NCI-H1694 treated with DMSO at 0.1 percent for 48 hours (cell line): ENCODE measurements around the gene TOMM22.

Experiments
- DNase-seq: peaks from one replicate; lab custom pipeline; 2025; lab: John Stamatoyannopoulos, UW

Gene TOMM22

DNA sequence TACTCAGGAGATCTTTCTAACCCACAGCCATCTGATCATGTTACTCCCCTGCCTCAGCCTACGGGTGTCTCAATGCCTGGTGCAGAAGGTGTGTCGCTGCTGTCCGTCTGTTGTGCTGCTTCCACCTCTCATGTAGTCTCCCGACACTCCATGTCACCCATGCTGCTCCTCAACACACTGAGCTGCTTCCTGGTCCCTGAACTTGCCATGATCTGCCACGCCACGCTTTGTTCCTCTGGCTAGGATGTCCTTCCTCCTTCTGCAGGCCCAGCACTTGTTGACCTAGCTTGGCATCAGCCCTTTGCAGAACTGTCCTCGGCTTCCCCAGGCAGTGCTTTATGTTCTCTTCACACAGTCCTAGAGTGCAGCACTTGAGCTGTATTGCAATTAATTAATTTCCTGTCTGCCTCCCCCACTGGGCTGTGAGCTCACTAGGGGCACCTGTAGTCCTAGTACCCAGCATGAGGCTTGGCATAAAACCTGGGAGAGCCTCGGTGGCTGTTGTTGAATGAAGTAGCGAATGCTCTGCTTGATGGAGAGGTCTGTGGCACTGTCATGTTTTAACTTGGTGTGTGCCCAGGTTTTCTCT lies 33.5 kb downstream of the TOMM22 start:
- no peak for DNase-seq

DNA sequence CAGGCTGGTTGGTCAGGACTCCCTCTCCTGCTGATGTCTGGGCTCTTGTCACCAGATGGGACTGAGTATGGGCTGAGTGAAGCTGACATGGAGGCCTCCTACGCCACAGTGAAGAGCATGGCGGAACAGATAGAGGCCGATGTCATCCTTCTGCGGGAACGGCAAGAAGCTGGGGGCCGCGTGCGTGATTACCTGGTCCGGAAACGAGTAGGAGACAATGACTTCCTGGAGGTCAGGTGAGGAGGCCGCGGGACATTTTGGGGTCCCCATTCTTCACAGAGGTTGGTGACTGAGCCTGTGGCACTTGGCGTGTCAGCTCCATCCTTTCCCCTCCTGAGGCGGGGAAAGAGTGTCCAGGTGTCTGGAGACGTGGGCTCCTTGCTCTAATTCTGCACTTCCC lies 34.1 kb downstream of the TOMM22 start:
- no peak for DNase-seq

DNA sequence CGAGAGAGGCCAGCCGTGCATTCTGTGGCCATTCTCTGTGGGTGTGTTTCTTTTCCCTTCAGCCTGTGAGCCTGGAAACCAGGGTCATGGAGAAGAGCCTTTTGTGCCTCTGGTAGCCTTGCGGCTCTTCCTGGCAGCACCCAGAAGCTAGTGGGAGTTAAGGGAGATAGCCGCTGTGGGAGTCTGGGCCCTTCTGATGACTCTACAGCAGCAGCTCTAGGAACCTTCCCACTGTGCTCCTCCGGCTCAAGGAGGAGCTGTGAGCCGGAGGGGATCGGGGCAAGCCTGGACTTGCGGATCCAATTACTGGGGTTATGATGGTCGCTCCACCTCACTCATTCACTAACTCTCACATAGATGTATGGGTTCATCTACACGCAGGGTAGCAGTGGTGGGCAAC lies 34.5 kb downstream of the TOMM22 start:
- DNase-seq, result no peak

DNA sequence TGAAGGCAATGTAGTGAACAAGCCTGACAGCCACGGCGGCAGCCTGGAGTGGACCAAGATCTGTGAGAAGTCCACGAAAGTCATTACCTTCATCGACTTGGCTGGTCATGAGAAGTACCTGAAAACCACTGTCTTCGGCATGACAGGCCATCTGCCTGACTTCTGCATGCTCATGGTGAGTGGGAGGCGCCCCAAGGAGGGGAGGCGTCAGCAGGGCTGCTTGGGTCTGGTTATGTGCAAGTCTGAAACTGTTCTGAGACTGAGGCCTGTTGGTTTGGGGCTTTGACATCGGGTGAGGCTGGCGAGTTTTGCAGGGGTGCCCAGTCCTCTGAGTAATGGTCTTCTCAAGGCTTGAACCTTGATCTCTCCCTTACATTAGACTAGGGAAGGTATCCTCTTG lies 35.1 kb downstream of the TOMM22 start:
- DNase-seq, result no peak

DNA sequence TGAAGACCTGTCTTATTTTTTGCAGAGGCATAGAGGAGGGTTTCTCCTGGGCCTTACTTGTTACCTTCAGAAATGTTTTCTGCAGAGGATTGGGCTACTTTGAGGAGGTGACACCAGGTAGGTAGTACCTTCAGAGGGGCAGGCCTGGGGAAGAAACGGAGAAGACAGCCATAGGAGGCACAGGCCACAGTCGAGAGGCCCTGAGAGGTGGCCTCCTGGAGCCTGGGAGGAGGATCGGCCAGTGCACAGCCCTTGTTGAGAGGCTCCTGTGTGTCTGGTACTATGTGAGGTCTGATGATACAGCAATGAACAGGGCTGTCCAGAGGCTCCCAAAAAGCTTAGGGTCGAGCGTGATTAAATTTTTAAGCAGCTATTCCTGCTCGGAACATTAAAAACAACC lies 35.5 kb downstream of the TOMM22 start:
- no peak for DNase-seq

DNA sequence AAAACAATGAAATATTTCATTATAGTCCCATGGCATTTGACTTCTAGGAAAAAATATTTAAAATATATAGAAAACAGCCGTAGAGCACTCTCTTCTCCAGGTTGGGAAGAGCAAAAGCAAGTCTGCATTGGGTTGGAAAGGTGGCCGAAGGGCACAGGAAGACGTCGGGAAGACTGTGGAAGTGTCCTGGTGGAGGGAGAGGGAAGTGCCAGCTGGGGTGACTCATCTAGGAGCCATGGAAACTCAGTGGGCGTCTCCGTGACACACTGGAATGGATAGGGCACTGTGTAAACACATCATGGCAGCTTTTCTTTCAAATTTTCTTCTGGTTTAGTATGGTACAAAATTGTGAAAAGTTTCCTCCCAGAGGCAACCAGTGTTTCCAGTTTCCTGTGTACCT lies 36.7 kb downstream of the TOMM22 start:
- no peak for DNase-seq

DNA sequence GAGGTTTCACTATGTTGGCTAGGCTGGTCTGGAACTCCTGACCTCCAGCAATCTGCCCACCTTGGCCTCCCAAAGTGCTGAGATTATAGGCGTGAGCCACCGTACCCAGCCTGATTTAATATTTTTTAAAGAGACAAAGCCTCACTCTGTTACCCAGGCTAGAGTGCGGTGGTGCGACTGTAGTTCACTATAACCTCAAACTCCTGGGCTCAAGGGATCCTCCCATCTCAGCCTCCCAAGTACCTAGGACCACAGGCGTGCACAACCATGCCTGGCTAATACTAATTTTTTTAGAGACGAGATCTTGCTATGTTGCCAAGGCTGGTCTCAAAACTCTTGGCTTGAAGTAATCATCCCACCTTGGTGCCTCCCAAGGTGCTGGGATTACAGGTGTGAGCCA lies 37.4 kb downstream of the TOMM22 start:
- no peak for DNase-seq

DNA sequence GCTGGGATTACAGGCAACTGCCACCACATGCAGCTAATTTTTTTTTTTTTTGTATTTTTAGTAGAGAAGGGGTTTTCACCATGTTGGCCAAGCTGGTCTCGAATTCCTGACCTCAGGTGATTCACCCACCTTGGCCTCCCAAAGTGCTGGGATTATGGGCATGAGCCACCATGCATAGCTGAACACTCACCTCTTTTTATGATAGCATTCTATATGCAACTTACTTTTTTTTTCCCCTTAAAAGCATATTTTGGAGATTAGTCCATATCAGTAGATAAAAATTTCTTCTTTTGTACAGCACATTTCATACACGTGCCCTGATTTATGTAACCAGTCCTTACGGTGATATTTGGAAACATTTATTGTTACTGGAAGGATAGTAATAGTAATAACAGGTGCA lies 38.6 kb downstream of the TOMM22 start:
- no peak for DNase-seq

DNA sequence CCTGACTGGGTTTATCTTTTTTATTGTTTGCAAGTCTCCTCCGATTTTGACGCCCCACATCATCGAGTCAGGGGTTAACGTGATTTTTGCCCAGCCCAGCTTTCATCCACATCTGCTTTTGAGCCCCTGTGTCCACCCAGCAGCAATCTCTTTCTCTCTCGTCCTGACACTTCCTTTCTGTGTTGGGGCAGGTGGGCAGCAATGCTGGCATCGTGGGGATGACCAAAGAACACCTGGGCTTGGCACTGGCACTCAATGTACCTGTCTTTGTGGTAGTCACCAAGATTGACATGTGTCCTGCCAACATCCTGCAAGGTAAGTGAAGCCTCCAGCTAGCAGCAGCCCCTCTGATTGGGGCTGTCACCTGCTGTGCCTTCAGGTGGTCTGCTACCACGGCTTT lies 39.8 kb downstream of the TOMM22 start:
- no peak for DNase-seq

DNA sequence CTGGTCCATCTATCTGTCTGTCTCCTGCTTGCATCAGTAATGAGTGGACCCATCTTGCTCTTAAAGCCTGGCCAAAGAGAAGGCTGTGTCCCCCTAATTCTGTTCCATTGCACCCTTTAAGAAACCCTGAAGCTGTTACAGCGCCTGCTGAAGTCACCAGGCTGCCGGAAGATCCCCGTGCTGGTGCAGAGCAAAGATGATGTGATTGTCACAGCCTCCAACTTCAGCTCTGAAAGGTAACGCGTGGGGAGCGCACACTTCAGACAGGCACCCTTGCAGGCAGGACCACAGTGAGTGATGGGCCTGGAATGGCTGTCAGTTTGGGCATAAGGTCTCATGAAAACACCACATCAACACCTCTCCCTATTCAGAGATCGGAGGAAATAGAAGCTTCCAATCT lies 42.4 kb downstream of the TOMM22 start:
- DNase-seq, result no peak

DNA sequence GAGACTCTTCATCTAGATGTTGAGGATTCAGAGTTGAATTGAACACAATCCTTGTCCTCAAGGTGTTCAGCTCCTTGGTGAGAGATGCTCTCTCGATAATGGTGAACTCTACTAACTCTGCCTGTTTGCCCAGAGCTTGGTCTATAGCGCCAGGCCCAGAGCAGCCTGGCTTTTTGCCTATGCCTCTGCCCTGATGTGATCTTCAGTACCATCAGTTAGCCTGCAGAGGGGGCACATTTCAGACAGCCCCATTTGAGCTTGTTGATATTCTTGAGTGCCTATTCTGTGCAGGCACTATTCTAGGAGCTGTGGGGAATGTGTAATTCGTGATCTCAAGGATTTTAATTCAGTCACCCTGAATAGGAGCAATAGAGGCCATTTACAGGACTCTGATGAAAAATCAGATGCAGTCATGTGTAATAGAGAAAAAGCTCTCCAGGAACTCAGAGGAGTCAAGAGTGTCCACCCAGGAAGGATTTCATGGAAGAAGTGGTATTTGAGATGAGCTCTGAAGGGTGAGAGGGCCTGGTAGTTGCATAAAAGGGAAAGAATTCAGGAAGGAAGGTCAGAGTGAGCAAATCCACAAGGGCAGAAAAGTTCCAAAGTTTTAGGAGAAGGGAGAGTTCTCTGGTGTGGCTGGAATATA lies 43.3 kb downstream of the TOMM22 start:
- peak; percentile 44 for DNase-seq

DNA sequence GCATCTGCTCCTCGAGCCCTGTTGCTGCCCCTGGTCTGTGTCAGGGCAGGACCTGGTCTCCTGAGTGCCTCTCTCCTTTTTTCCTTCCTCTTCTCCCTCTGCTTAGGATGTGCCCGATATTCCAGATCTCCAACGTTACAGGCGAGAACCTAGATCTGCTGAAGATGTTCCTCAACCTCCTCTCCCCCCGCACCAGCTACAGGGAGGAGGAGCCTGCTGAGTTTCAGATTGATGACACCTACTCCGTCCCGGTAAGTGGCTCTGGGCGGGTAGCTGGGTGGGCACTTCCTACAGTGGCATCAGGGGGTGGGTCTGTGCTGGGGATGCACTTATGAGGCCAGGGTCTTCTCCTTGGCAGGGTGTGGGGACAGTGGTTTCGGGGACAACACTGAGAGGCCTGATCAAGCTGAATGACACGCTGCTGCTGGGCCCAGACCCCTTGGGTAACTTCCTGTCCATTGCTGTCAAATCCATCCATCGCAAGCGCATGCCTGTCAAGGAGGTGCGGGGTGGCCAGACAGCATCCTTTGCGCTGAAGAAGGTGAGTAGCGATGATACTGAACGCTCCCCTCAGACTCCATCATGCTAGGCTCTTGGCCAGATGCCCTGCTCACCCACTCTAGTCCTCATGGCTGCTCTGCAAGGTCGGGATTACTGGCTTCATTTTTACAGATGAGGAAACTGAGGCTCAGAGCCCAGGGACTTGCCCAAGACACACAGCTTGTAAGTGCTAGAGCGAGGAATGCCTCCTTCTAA lies 44.3 kb downstream of the TOMM22 start:
- DNase-seq, result no peak

DNA sequence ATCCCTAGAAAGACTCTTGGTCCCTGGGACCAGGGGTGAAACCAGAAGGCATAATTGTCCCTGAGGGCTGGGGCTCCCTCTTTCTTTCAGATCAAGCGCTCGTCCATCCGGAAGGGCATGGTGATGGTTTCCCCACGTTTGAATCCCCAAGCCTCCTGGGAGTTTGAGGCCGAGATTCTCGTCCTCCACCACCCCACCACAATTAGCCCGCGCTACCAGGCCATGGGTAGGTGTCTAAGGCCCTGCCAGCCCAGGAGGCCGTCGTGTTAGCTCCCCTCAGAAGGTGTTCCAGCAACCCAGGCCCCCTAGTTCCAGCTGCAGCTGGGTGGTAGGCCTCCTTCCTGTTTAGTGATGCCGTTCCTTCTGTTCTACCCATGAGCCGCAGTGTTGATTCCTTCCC lies 45.4 kb downstream of the TOMM22 start:
- DNase-seq, result no peak

DNA sequence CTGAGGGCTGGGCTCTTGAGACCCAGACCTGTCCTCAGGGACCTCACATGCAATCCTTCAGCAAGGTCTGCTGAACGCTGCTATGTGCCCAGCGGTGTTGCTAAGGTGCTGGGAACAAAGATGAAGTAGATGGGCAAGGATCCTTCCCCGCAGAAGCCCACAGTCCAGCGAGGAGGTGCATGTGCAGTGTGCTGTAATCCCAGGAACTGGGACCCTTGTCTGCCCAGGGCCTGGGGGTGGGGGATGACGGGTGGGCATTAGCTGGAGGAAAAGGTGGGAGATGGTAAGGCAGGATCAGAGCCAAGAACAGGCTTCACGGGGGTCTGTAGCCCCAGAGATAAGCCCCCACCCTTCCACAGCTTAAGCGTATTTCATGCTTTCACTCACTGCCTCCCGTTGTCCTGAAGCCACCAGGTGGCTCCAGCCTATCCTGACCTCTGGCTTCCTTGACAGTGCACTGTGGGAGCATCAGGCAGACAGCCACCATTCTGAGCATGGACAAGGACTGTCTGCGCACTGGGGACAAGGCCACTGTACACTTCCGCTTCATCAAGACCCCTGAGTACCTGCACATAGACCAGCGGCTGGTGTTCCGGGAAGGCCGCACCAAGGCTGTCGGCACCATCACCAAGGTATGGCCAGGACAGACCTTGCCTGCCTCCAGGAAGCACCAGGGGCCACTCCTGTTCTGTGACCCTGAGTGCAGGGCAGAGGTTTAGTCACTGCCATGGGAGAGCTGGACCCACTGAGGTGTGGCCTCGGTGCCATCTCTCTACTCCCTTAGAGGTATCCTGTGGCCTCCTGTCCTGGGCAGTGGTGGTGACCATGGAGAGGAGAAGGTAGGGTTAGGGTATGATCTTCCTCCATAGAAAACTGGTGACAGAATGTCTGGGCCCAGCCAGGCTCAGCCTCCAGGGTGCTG lies 46.0 kb downstream of the TOMM22 start:
- no peak for DNase-seq

DNA sequence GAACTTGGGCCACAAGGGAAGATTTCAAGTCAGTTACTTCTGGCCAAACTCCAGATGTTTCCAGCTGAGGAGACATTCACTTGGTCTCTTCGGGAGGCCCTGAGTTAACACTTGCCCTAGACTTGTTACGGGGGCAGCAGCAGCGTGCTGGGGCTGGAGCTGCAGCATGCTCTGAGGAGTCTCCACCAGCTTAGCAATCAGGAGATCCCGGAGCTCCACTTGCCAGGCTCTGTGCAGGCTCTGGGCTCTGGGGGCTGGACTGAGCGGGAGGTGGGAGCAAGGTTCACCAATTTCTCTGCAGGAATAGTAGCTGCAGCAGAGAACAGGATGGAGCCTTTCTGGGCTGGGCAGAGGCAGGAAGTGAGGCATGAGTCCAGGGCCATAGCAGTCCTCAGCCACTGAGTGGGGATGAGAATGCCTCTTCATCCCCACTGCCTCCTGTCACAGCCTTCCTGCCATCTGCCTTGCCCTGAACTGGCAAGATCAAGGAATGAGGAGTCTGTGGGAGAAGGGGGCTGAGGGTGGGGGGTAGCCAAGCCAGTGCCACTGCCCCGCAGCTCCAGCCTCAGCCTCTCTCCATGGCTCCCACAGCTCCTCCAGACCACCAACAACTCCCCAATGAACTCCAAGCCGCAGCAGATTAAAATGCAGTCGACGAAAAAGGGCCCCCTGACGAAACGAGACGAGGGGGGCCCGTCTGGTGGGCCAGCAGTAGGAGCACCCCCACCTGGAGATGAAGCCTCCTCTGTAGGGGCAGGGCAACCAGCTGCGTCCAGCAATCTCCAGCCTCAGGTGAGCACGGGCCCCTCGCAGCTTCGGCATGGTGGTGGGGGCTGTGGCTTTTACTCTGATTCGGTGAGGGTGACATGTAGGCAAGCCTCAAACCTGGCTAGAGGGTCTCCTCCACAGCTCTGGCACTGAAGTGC lies 47.4 kb downstream of the TOMM22 start:
- DNase-seq, result no peak

DNA sequence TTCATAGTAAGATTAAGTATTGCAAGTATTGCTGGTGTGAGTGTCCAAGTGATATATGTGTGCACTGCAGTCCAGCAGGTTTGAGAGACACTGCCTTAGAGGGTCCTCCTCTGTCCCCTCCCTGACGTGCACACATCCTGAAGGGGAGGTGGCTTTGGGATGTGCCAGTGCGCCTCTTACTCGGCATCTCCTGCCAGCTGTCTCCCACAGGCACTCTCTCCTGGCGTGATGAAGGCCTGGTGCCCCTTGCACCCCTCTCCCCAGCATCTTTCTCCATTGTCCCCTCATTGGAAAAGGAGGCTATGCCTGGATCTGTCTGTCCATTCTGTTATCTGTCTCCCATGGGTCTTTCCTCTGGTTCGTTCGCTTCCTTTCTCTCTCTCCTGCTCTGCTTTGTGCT lies 48.2 kb downstream of the TOMM22 start:
- no peak for DNase-seq

DNA sequence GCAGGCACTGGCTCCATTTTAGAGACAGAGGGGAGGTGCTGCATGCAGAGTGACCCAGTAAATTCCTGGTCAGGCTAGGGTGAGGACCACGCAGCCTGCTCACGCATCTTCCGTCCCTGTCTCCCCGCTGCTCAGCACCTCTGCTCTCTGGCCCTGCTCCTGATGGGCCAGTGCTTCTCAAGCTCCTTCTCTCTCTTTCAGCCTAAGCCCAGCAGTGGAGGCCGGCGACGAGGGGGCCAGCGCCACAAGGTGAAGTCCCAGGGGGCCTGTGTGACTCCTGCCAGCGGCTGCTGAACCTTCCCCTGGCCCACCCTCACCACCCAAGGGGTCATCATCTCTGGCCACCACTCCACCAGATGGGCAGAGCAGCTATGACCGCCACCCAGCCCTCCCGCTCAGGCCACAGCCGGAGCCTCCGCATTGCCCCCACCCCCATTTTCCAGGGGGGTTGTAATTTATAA lies 48.7 kb downstream of the TOMM22 start:
- no peak for DNase-seq

DNA sequence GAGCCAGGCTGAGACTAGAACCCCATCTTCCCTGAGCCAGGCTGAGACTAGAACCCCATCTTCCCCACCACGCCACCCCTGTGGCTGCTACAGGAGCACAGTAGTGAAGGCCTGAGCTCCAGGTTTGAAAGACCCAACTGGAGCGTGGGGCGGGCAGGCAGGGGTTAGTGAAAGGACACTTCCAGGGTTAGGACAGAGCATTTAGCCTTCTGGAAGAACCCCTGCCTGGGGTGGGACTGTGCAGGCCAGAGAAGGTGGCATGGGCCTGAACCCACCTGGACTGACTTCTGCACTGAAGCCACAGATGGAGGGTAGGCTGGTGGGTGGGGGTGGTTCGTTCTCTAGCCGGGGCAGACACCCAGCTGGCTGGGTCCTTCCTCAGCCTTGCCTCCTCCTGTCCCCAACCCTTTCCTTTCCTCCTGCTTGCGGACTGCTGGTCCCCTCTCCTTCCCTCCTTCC lies 50.0 kb downstream of the TOMM22 start:
- no peak for DNase-seq

DNA sequence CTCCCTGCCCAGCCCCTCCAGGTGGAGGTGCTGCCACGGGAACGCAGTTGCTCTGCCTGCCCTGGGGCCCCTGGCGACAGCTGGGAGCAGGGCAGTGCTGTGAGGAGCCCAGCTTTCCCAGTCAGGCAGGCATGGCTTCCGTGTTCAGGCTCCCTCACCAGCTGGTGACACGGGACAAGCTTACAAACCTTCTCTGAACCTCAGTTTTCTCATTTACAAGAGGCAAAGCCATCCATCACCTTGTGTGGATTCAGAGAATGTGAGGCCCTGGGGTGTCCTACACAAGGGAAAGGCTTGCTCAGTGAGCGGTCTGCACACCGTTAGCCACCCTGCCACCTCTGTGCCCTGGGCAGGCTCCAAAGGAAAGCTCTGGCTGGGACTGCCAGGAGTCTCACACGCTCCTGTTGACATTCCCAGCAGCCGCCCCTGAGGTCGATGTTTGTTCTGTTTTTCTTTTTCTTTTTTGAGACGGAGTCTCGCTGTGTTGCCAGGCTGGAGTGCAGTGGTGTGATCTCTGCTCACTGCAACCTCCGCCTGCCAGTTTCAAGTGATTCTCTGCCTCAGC lies 50.6 kb downstream of the TOMM22 start:
- DNase-seq, result no peak

DNA sequence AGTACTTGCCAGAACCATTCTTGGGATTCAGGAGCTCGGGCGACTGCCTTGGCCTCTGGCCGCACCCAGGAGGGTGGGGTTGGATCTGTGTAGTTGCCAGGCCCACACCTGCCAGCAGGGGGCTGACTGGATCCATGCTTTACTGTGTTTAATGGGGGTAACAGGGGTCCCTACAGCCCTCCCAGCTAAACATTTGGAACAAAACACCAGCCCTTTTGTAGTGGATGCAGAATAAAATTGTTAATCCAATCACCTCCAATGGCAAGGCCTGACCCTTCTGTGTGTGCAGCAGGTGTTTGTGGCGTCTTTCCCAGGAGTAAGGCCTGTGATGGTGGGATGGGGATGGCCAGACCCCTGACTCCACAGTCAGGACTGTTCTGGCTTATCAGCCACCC lies 51.6 kb downstream of the TOMM22 start:
- peak; percentile 16 for DNase-seq
